ENCODE results near the gene BUB1B.

- TF ChIP-seq, protein P1, sequence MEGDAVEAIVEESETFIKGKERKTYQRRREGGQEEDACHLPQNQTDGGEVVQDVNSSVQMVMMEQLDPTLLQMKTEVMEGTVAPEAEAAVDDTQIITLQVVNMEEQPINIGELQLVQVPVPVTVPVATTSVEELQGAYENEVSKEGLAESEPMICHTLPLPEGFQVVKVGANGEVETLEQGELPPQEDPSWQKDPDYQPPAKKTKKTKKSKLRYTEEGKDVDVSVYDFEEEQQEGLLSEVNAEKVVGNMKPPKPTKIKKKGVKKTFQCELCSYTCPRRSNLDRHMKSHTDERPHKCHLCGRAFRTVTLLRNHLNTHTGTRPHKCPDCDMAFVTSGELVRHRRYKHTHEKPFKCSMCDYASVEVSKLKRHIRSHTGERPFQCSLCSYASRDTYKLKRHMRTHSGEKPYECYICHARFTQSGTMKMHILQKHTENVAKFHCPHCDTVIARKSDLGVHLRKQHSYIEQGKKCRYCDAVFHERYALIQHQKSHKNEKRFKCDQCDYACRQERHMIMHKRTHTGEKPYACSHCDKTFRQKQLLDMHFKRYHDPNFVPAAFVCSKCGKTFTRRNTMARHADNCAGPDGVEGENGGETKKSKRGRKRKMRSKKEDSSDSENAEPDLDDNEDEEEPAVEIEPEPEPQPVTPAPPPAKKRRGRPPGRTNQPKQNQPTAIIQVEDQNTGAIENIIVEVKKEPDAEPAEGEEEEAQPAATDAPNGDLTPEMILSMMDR (conservative IDR thresholded peaks at IDR 0.05 in 1 of 2, IDR thresholded peaks at IDR 0.05 in 1 of 2; ENCODE audit: extremely low read depth in 1 of 2, insufficient read depth in 1 of 2, low read depth in 1 of 2, low read length in 2 of 2), result no peak
- TF ChIP-seq EZH2 (IDR thresholded peaks at IDR 0.05; ENCODE audit: borderline replicate concordance, low read length), result no peak
These were observed 24.2 kb upstream of the BUB1B start for GRCh38 chr15:40136470-40137302.

Measured in mammary epithelial cell (primary cell).